NCI-H510A (cell line): ENCODE results near the gene DMRTC2.

Experiments used
- DNase-seq: peaks from one replicate; lab custom pipeline; 2025; lab: John Stamatoyannopoulos, UW

Gene DMRTC2

DNA sequence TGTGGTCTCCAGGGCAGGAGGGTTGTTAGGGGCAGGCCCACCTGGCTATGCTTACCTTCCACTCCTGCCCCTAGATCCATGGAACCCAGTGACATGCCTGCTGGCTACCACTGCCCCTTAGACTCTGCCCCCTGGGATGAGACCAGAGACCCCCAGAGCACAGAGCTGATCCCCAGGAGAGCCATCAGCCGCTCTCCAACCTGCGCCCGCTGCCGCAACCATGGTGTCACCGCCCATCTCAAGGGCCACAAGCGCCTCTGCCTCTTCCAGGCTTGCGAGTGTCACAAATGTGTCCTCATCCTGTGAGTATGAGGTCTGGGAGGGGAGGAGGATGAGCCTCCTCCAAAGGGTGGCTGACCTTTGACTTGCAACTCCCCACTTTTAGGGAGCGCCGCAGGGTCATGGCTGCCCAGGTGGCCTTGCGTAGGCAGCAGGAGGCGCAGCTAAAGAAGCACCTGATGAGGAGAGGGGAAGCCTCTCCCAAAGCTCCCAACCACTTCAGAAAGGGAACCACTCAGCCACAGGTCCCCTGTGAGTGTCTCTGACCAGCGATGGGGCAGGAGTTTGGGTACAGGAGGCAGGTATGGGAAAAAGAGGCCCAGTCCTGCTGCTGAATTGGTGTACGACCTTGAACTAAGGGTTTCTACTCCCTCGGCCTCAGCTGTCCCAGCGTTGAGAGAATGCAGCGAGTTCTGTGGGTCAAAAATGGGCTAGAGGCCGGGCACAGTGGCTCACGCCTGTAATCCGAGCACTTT is 2.7 kb downstream of the DMRTC2 start:
- no peak for DNase-seq

DNA sequence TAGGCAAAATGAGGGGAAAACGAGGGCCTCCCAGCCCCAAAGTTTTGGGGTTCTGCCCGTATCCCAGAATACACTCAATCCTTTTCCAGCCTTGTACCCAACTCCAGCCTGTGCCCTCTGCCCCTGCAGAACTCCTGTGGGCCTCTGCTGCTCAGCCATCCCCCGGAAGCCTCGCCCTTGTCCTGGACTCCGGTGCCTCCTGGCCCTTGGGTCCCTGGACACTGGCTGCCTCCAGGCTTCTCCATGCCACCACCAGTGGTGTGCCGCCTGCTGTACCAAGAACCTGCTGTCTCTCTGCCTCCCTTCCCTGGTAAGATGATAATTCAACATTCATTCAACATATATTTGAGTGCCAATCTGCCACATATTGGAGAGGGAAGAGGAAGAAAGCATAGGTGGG is 3.8 kb downstream of the DMRTC2 start:
- DNase-seq = no peak

DNA sequence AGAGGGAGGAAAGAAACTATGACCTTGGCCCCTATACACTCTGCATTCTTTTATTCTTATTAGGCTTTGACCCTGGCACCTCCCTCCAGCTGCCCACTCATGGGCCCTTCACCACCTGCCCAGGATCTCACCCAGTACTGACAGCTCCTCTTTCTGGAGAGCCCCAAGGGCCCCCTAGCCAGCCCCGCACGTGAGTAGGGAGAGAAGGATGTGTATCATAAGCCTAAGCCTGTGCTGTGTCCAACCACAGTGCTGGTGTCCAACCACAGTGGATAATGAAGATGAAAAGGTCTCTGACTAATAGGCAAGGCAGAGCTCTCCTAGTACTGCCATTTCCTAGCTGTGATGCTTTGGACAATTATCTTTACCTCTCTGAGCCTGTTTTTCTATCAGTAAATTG is 4.2 kb downstream of the DMRTC2 start:
- DNase-seq = no peak

DNA sequence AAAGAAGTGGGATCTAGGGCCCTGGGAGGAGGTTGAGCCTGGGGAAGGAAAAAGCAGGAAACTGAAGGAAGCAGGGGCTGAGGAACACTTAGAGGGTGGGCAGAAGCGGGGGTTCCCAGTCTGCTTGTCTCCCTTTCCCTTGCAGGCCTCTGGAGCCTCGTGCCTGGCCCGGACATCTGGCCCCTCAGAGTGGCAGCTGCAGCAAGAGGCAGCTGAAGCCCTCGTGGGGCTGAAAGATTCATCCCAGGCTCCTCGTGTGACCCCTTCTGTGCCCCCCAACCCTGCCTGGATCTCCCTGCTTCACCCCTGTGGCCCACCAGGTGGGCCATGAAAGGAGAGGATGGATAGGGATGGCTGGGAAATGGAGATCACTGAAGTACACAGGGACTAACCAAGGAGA is 5.5 kb downstream of the DMRTC2 start:
- no peak for DNase-seq

DNA sequence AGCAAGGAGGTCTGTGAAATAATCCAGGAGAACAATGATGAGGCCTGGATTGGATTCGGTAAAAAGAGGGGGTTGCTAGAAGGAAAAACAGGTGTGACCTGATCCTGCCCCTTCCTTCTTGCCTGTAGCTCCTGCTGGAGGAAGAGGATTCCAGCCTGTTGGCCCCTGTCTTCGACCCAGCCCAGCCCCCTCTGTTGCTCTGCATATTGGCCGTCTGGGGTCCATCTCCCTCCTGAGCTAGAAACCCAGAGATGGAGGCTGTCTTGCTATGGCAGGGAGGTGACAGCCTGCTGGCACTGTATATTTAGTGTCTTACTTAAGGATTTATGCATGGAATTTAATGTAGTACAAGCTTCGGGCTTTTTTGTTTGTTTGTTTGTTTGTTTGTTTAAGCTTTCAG is 6.6 kb downstream of the DMRTC2 start:
- no peak for DNase-seq

DNA sequence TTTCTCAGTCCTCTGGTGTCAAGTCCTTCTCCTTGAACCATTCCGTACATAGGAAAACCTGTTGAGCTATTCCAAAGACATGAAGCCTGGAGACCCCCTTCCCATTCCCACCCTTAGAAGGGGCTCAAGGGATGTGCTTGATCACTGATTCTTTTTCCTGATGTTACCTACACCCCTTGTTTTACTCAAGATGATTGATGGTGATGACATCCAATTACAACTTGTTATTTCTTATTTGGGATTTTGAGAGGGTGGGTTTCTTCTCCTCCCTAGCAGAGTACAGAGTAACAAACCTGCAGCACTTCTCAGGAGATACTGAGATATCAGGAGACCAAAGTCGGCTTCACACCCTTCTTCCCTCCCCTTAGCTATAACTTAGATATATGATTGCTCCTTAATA is 8.5 kb downstream of the DMRTC2 start:
- no peak for DNase-seq

DNA sequence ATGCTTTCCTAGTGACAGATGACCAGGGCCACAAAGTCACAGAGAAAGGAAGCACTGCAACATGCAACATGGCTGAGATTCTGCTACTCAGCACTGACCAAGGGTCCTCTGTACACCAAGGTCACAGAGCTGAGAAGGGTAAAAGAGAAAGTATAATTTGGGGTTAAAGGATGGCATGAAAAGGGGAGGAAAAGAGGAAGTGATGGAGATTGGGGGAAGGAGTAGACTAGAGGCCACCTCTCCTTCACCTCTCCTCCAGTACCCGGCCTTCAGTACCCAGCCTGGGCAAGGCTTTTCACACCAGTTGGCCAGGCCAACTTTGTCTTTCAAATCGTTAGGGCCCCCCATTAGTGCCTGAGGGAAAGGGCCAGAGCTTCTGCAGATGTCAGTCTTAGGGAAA is 8.9 kb downstream of the DMRTC2 start:
- DNase-seq = no peak

DNA sequence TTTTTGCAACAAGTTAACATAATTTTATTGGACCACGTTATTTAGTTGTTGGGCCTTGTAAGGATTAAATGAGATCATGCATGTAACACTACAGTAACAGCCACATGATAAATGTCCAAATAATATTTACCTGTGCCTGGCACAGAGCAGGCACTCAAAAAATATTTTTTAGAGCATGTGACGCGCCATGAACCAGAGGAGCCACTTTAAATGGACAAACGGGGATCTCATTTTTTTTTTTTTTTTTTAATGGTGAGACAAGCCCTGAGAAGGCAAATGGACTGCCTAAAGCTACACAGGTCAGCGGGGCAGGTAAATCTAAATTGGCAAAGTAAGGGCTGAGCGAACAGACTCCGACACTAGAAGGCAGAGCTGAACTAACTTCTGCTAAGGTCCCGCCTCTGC is 14.4 kb downstream of the DMRTC2 start:
- no peak for DNase-seq

DNA sequence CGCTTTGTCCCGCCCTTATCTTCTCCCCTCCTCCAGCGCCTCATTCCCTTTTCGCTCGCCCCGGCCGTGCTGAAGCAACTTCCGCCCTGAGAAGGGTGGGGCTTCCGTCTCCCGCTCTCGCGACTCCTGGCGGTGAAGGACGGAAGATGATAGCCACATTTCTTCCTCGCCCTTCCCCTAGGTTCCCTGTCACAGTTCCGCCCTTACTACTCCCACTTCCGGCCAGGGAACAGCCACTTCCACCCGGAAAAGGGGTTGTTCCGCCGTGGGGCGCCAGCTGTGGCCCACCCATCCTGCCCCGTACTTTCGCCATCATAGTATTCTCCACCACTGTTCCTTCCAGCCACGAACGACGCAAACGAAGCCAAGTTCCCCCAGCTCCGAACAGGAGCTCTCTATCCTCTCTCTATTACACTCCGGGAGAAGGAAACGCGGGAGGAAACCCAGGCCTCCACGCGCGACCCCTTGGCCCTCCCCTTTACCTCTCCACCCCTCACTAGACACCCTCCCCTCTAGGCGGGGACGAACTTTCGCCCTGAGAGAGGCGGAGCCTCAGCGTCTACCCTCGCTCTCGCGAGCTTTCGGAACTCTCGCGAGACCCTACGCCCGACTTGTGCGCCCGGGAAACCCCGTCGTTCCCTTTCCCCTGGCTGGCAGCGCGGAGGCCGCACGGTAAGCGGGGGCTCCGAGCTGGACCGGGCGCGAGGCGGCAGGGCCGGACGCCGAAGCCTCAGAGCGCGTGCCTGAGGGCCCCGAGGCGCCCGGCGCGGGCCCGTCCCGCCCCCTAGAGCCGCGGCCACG is 15.0 kb downstream of the DMRTC2 start, which contains the start of gene RPS19:
Gene RPS19 (plus strand): TSS at position 638 of the 801 bp plus-strand sequence. CDS start 520 bp downstream, outside the sequence.
- peak; percentile 95 for DNase-seq

DNA sequence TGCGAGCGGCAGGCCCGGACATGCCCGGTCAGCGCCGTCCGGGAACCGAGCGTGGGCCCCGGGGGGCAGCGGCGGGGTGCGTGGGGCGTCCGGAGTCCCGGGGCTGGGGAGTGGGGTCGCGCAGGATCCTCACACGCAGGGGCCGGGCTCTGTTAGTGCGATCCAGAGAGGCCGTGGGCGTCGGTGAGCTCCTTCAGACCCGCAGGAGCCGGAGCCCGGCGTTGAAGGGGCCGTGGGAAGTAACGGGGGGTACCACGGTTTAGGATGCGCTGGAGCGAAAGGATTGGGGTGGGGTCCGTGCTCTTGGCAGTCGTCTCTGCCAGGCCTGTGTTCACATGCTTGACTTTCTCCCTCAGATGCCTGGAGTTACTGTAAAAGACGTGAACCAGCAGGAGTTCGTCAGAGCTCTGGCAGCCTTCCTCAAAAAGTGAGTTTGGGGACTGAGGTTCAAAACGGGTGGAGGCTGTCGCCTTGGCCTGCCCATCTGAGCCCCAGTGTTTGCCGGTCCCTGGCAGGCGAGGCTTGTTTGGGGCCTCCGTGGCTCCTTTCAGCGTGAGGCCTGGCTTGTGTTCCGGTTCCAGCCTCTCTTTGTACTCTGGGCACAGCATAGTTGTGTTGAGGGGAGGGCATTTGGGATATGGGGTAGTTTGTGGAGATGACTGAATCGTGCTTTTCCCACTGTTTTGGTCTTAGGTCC is 15.7 kb downstream of the DMRTC2 start:
- DNase-seq = no peak

DNA sequence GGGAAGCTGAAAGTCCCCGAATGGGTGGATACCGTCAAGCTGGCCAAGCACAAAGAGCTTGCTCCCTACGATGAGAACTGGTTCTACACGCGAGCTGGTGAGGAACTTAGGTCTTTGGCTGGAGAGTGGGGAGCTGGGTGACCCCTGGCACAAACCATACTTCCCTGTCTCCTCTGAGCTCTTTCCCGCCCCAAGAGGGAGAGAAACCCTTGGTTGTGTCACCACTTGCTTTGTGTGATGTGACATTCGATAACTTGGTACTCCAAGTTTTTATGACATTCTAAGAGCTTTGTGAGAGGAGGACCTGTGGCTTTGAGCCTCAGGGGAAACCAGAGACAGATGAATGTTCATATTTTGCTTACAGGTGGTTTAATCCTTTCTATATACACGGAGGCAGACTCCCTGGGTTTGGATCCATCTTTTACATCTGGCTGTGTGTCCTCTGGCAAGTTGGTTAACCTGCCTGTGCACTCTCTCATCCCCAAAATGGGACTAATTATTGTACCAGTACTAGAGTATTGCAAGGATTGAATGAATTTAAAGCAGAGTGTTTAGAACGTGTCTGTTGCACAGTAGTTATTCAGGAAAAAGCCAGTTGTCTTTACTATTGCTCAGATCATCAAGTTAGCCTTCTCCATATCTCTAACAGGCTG is 16.4 kb downstream of the DMRTC2 start:
- no peak for DNase-seq

DNA sequence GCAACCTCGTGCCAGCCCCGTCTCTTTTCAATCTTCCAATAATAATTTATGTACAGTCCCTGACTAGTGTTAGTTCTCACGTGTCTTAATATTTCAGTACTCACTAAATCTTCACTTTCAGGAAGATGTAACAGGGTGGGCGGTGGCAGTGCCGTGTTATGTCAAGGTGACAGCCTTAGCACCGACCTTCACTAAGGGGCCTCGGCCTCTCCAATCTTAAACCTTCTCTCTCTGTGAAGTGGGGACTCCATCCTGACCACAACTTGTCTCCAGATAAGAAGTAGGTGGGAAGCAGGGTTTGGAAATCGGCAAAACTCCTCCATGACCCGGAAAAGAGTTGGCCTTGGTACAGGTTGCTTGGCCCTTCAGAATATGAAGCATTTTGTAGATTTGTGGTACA is 17.0 kb downstream of the DMRTC2 start:
- DNase-seq = no peak

DNA sequence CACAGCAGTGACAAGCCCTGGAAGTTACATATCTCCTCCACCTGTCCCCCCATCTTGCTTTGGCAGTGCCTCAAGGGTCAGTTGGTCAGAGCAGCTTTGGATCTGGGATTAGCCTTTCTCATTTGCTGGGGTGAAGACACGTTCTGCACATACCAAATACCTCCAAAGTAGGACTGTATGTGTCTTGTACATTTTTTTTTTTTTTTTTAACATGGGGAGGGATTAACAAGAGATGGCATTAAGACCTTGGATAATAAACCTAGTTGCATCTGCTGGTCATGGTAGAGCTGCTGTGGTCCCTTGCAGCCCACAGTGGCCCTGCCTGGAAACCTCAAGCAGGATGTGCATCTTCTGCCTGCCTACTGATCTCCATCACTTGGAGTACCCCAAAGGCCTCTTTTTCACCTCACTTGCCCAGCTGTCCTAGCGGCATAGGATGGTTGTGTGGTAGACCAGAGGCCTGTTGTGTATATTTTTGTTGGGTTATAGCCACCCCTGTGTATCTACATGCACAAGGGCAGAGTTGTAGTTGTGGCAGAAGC is 17.7 kb downstream of the DMRTC2 start:
- DNase-seq = no peak

DNA sequence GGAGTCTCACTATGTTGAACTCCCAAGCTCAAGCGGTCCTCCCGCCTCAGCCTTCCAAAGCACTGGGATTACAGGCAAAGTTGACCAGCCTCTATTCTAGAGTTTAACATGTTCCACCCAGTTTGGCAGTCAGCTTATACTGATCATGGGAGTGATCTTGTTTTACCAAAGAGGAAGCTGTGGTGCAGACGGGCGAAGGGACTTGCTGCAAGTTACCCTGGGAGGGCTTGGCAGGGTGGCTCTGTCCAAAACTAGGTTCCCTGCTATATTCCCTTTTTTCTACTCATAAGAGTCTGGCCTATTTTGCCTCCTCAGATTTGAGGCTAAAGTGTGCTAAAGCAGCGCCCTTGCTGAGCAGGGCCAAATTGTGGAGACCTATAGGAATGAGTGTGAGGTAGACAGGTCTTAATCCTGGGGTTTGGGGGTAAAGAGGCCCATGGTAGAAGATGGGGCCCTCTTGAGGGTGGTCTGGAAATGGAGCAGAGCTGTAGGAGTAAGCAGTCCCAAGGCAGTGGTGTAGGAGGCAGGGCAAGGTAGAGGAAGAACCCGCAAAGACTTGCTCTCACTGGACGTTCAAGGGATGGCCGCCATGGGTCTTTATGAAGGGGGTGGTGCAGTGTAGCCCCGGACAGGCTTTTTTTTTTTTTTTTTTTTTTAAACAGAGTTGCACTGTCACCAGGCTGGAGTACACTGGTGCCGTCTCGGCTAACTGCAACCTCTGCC is 18.5 kb downstream of the DMRTC2 start:
- no peak for DNase-seq

DNA sequence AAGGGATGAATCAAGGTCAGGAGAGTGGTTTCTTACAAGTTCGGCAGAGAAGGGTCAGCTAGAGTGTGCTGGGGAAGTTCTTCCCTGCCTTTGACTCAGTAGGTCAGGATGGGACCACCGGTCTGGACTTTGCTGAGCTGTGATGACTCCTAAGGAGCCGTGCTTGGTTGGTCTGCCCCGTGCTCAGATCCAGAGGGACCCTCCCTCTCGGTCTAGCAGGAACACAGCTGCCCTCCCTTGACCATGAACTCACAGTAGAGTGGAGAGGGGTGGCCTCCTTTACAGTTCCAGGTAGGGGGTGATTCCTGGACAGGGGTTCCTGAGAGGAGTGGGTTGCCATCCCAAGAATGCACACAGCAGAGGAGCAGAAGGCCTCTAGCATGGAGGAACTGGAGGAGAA is 19.5 kb downstream of the DMRTC2 start:
- no peak for DNase-seq

DNA sequence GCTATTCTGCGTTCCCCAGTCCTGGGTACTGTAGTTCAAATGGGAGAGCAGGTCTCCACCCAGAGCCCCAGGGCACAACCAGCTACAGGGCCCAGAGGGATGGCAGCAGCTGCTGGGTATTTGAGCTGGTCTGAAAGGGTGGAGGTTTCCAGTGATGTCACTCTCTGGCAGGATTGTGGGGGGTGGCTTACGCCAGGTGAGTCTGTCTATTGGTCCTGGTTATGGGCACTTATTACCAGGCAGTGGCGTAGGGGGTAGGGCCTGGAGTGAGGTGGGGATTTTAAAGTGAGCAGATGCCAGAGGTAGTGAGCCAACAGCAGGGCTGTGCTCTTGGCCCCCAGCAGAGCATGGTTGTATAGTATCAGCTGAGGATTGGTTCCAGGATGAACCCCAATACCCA is 21.4 kb downstream of the DMRTC2 start:
- peak; percentile 54 for DNase-seq

DNA sequence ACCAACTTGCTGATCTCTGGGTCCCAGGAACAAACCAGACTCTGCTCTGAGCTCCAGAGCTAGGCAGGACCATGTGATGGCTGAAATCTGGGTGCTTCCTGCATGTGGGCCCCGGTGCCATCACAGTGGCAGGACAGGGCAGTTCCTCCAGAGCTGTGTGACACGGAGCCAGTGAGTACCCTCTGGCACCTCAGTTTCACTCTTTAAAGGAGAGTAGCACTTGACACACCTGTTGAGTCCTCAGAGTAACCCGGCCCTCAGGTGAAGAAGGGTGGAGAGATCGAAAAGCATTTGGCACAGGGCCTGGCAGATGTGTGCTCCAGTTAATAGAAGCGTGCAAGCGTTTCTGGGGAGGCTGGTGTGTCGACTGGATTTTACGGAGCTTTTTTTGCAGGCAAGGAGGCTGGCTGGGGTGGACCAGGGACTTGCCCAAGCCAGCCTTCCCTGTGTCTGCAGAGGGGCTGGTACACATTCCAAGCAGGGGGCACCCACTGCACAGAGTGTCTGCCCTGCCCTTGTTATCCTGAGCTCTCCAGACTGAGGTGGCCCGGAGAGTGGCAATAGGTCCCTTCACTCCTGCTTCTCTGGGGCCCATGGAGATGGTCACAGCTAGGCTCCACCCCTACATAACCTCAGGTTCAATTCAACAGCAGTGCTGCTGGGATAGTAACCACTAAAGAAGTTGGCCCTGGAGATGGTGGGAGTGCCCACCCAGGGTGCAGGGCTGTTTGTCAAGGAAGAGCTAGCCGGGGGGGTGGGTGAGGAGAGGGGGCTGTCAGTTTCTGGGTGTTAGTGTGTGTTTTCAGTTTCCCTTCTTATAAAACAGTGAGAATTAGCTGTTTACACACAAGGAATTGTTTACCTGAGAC is 23.5 kb downstream of the DMRTC2 start:
- DNase-seq = peak; percentile 59

DNA sequence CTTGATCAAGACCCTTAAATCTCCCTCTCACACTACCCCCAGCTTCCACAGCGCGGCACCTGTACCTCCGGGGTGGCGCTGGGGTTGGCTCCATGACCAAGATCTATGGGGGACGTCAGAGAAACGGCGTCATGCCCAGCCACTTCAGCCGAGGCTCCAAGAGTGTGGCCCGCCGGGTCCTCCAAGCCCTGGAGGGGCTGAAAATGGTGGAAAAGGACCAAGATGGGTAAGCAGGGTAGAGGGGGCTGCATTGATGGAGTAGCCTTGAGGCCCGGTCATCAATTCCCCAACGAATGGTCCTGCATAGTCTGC is 24.1 kb downstream of the DMRTC2 start:
- DNase-seq = no peak

DNA sequence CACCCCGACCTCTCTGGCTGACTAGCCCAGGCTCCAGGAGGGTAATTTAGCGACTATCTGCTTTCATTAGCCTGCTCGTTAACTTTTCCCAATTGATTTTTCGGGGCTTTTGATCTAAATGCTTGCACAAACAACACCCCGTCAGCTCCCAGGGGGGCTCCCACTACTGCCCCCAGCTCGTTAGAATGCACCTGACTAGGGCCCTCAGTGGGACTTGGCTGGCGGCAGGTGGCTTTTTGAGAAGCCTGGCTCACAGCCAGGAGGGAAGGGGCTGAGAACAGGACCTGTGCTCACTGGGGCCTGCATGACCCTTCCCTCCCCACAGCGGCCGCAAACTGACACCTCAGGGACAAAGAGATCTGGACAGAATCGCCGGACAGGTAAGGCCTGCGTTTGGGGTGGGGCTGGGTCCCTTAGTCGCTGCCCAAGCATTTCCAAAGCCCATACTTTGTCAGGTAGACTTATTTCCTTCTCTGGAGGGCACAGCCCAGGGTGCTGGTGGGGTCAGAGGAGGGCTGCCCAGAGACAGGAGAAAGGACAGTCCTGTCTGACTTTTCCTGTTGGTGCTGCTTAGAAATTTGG is 24.6 kb downstream of the DMRTC2 start:
- no peak for DNase-seq

DNA sequence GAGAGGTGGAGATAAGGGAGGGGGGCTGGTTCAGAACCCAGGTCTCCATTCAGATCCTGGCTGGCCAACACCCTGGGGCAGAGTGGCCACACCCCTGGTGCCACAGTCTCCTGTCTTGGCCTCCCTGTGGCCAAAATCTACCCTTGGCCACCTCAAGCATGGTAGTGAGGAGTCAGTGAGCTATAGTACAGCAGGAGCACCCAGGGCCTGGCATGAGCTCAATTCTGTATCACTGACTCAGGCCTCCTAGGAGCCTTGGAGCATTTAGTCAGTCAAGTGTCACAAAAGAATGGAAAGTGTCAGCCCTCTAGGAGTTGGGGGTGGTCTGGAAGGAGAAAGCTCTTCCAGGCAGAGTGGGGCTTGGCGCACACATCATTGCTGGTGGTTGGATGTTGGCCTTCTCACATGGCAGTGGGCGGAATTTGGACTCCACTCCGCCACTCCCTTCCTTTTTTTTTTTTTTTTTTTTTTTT is 25.6 kb downstream of the DMRTC2 start:
- DNase-seq = no peak
